ENCODE data around the gene ITPK1.

DNA sequence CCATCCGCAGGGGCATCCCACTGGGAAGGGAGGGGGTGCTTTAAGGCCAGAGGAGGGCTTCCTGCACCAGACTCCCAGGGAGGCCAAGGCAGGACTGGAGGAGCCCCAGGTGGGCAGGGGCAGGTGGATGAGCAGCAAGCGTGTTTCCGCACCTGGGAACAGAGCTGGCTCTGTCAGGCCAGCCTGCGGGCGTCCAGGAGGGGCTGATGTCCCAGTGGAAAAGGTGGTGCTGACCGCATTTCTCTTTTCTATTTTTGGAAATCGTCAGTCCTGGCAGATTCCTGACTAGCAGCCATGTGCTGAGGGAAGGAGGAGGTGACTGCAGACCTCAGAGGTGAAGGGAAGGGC, 165.6 kb downstream of the ITPK1 start:
- TF ChIP-seq, protein P1, sequence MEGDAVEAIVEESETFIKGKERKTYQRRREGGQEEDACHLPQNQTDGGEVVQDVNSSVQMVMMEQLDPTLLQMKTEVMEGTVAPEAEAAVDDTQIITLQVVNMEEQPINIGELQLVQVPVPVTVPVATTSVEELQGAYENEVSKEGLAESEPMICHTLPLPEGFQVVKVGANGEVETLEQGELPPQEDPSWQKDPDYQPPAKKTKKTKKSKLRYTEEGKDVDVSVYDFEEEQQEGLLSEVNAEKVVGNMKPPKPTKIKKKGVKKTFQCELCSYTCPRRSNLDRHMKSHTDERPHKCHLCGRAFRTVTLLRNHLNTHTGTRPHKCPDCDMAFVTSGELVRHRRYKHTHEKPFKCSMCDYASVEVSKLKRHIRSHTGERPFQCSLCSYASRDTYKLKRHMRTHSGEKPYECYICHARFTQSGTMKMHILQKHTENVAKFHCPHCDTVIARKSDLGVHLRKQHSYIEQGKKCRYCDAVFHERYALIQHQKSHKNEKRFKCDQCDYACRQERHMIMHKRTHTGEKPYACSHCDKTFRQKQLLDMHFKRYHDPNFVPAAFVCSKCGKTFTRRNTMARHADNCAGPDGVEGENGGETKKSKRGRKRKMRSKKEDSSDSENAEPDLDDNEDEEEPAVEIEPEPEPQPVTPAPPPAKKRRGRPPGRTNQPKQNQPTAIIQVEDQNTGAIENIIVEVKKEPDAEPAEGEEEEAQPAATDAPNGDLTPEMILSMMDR (IDR thresholded peaks at IDR 0.05; ENCODE audit: extremely low read depth in 1 of 2, insufficient read depth in 1 of 2, low read depth in 1 of 2, low read length in 2 of 2), result no peak
- no peak for TF ChIP-seq POLR2A (IDR thresholded peaks at IDR 0.05; ENCODE audit: low read depth, low read length)
- no peak for TF ChIP-seq JUN (IDR thresholded peaks at IDR 0.05; ENCODE audit: borderline replicate concordance, insufficient read depth, insufficient read length, low read depth)
- no peak for TF ChIP-seq POLR2AphosphoS5 (IDR thresholded peaks at IDR 0.05; ENCODE audit: insufficient read depth, low read depth, low read length)
- no peak for TF ChIP-seq MYC (IDR thresholded peaks at IDR 0.05; ENCODE audit: low read depth, low read length)
- no peak for TF ChIP-seq EZH2 (IDR thresholded peaks at IDR 0.05; ENCODE audit: borderline replicate concordance, low read depth, low read length, severe bottlenecking)
- TF ChIP-seq, protein P2, sequence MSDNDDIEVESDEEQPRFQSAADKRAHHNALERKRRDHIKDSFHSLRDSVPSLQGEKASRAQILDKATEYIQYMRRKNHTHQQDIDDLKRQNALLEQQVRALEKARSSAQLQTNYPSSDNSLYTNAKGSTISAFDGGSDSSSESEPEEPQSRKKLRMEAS (IDR thresholded peaks at IDR 0.05; ENCODE audit: insufficient read depth, insufficient read length), result no peak
- no peak for TF ChIP-seq FOS (IDR thresholded peaks at IDR 0.05; ENCODE audit: borderline replicate concordance, insufficient read depth, low read length)
- no peak for TF ChIP-seq GATA2 (IDR thresholded peaks at IDR 0.05; ENCODE audit: insufficient read depth, insufficient read length, low read depth, low read length)
